Type B pancreatic cell (in vitro differentiated cells): ENCODE measurements around the gene DAB2IP. TPM values are rescaled to one million over a fixed set of nuclear protein-coding genes. Genes with fewer than 3 reads are reported as not detected.

Source experiments
- DNase-seq: peaks from one replicate; pipeline ENCODE4 v3.0.0; 2021; ENCODE audit warnings: mixed read lengths; ENCODE audit not compliant: unreplicated experiment; ENCODE audit errors: extremely low spot score
- H3K27ac Mint-ChIP-seq: 2 replicates; pipeline ENCODE4 v1.8.0; 2021; ENCODE audit warnings: mild to moderate bottlenecking, mixed read lengths
- H3K27me3 Mint-ChIP-seq: 2 replicates; pipeline ENCODE4 v1.8.0; 2021; ENCODE audit warnings: mixed read lengths
- H3K36me3 Mint-ChIP-seq: 2 replicates; pipeline ENCODE4 v1.8.0; 2021; ENCODE audit warnings: mixed read lengths
- H3K4me1 Mint-ChIP-seq: one replicate; pipeline ENCODE4 v1.8.0; 2021; ENCODE audit warnings: mixed read lengths; ENCODE audit not compliant: unreplicated experiment
- H3K4me3 Mint-ChIP-seq: 2 replicates; pipeline ENCODE4 v1.8.0; 2021; ENCODE audit warnings: mild to moderate bottlenecking, mixed read lengths
- H3K9me3 Mint-ChIP-seq: 2 replicates; pipeline ENCODE4 v1.8.0; 2021; ENCODE audit warnings: mixed read lengths
- total RNA-seq: library from RNA; stranded (reverse); gene quantifications from 2 replicates; pipeline ENCODE4 v1.2.1, GENCODE V29; 2021; ENCODE audit warnings: low replicate concordance
- TF ChIP-seq, protein P1 (sequence below): fragments of 200-600 bp; sonication (generic); conservative IDR thresholded peaks from 2 replicates; pipeline ENCODE4 v1.5.0; 2021; ENCODE audit warnings: antibody characterized with exemption, mild to moderate bottlenecking

DAB2IP gene
- total RNA-seq, 1 donor from 2014 or later, result 57.2 TPM

DNA sequence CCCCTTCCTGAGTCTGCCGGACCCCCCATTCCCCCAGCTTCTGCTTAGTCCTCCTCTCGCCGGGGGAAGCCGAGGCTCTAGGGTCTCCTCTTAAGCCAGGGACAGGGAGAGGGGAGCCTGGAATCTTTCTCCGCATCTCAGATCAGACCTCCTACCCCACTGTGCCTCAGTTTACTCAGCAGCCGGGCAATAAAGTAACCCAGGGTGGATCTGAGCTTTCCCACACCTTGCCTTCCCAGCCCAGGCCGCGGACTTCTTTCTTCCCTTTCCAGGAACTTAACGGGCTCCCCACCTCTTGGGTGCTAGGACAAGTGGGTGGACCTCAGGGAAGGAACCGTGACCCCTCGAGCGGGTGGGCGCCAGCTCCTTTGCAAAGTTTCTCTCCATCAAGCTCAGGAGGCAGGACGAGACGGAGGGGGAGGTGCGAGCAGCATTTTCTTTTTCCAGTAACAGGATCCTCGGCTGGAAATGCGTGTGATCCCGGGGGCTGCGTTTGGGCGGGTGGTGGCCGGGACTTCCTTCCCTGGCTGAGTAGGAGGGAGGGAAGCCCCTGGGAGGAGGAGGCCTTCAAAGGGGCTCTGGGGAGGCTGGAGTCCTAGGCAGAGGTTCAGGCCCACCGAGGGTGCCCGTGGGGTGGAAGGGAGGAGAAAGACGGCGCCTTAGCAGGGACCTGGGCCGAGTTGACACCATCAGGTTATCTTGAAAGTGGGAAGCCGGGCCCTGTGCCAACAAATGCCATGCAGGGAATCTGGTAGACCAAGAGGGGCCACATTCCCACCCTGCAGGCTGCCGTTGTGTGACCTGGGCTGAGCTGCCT, 795 bp downstream of the DAB2IP start:
- Mint-ChIP-seq H3K27me3 (no peaks in the 10 kb centered on the region), H3K9me3 (no peaks in the 10 kb centered on the region), H3K4me1 (peaks cover 45% of the 10 kb centered on the region), H3K4me3 (peak overlapping the region; percentile 96), H3K27ac (peak overlapping the region; percentile 84), H3K36me3 (peaks cover 3% of the 10 kb centered on the region)
- TF ChIP-seq, protein P1, sequence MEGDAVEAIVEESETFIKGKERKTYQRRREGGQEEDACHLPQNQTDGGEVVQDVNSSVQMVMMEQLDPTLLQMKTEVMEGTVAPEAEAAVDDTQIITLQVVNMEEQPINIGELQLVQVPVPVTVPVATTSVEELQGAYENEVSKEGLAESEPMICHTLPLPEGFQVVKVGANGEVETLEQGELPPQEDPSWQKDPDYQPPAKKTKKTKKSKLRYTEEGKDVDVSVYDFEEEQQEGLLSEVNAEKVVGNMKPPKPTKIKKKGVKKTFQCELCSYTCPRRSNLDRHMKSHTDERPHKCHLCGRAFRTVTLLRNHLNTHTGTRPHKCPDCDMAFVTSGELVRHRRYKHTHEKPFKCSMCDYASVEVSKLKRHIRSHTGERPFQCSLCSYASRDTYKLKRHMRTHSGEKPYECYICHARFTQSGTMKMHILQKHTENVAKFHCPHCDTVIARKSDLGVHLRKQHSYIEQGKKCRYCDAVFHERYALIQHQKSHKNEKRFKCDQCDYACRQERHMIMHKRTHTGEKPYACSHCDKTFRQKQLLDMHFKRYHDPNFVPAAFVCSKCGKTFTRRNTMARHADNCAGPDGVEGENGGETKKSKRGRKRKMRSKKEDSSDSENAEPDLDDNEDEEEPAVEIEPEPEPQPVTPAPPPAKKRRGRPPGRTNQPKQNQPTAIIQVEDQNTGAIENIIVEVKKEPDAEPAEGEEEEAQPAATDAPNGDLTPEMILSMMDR, result no peak
- DNase-seq, result peak; percentile 69

DNA sequence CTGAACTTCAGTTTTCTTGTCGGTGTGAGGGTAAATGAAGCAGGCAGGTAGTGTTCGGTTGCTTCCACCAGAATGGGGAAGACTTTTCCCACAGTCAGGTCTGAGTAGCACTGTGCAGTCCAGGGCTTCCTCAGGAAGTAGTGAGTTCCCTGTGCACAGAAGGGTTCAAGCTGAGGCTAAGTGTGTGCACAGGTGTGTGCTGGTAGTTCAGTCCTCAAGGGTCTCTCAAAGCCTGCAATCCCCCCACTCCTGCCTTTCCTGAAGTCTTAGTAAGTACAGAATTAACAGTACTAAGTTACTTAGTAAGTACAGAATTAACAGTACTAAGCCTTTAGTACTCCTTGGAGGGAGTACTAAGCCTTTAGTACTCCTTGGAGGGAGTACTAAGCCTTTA, 1.4 kb downstream of the DAB2IP start:
- Mint-ChIP-seq H3K4me1 (peaks cover 47% of the 10 kb centered on the region), H3K4me3 (peak overlapping the region; percentile 96), H3K27ac (no peak overlapping the region), H3K9me3 (no peaks in the 10 kb centered on the region), H3K27me3 (no peaks in the 10 kb centered on the region), H3K36me3 (peaks cover 3% of the 10 kb centered on the region)
- TF ChIP-seq, protein P1, result no peak
- DNase-seq, result no peak

DNA sequence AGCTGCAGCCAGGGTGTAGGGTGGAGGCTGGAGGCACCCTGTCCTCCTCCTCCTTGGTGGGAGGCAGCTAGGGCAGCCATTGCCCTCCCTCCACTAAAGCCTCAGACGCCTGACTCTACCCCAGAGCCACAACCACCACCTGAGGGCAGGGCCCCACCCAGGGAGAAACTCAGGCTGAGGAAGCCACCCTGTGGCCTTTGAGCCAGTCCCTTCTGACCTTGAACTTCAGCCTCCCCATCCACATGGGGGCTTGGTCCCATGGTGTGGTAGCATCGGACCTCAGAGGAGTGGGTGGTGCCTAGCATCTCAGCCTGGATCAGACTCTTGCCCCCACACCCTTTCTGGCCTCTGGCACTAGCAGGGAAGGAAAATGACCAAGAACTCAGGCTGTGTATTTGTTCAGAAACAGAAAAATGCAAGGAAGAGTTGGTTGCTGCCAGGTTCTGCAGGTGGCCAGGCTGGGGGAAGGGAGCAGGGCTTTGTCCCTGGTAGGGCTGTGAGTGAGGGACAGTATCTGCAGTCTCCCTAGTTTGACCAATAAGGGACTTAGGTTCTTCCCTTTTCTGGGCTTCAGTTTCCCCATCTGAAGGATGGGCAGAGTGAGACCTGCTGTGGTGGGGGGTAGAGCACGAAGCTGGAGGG, 3.2 kb downstream of the DAB2IP start:
- Mint-ChIP-seq H3K4me1 (peaks cover 40% of the 10 kb centered on the region), H3K27me3 (no peaks in the 10 kb centered on the region), H3K27ac (no peak overlapping the region), H3K36me3 (peaks cover 3% of the 10 kb centered on the region), H3K4me3 (peak overlapping the region; percentile 31), H3K9me3 (no peaks in the 10 kb centered on the region)
- DNase-seq, result no peak
- TF ChIP-seq, protein P1, result no peak

DNA sequence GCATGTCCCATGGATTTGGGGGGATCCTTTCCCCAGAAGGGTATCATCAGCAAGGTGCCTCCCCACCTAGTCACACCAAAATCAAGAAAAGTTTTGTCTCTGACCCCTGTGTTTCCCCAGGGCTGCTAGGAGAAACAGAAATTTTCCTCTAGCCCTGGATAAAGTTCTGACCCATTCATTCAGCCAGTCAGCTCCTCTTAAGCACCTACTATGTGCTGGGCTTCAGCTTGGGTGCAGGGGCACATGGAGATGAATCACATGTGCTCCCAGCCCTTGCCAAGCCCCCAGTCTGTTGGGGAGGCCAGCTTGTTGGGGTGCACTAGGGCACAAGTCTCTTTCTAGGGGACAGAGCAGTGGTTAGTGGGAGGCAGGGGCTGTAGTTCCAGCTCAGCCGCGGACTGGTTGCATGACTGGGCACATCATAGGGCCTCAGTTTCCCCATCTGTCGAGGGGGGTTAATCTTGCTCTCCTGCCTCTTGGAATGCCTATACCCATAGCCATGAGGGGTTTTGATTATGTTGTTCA, 3.9 kb downstream of the DAB2IP start:
- Mint-ChIP-seq H3K27me3 (no peaks in the 10 kb centered on the region), H3K4me1 (peaks cover 39% of the 10 kb centered on the region), H3K27ac (no peak overlapping the region), H3K4me3 (no peak overlapping the region), H3K9me3 (no peaks in the 10 kb centered on the region), H3K36me3 (peaks cover 5% of the 10 kb centered on the region)
- DNase-seq, result no peak
- TF ChIP-seq, protein P1, result no peak

DNA sequence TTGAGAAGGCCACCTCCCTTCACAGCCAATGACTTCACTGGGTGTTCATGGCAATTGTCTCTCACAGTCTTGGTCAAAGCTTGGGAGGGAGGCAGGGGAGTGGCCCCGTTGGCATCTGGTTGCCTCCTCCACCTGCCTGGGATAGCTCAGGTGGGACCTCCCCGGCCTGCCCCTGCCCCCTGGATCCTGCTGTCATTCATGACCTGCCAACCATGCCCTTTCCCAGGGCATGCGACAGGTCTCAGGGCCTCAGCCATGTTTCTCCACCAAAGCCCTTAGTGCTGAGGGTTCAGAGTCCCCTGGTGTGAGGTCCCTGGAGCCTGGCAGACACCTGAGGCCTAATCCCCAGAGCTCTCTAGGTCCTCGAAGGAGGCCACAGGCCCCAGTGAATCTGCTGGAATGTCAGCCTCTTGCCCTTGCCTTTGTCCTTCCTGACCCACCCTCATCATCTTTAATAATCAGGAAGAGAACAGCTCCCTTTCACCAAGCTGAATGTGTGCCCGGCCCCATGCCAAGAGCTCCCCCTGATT, 5.6 kb downstream of the DAB2IP start:
- H3K36me3 Mint-ChIP-seq, result peaks cover 10% of the 10 kb centered on the region
- H3K9me3 Mint-ChIP-seq, result no peaks in the 10 kb centered on the region
- no peak for DNase-seq
- TF ChIP-seq, protein P1, result no peak
- H3K4me3 Mint-ChIP-seq, result no peak overlapping the region
- no peaks in the 10 kb centered on the region for H3K27me3 Mint-ChIP-seq
- peaks cover 39% of the 10 kb centered on the region for H3K4me1 Mint-ChIP-seq
- H3K27ac Mint-ChIP-seq, result no peak overlapping the region
